ENCODE results near the gene HOXA5.

GRCh38 chr7:27165089-27165995, 21.9 kb upstream of the HOXA5 start, which contains the start of gene HOXA9:
- TF ChIP-seq, protein P1, sequence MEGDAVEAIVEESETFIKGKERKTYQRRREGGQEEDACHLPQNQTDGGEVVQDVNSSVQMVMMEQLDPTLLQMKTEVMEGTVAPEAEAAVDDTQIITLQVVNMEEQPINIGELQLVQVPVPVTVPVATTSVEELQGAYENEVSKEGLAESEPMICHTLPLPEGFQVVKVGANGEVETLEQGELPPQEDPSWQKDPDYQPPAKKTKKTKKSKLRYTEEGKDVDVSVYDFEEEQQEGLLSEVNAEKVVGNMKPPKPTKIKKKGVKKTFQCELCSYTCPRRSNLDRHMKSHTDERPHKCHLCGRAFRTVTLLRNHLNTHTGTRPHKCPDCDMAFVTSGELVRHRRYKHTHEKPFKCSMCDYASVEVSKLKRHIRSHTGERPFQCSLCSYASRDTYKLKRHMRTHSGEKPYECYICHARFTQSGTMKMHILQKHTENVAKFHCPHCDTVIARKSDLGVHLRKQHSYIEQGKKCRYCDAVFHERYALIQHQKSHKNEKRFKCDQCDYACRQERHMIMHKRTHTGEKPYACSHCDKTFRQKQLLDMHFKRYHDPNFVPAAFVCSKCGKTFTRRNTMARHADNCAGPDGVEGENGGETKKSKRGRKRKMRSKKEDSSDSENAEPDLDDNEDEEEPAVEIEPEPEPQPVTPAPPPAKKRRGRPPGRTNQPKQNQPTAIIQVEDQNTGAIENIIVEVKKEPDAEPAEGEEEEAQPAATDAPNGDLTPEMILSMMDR (IDR thresholded peaks at IDR 0.05) = no peak
- TF ChIP-seq EP300 (IDR thresholded peaks at IDR 0.05) (no peak), POLR2A (IDR thresholded peaks at IDR 0.05; ENCODE audit: low read depth) (no peak)

Measured in esophagus muscularis mucosa (tissue), 4 donors.